Activated CD4-positive, CD25-positive, alpha-beta regulatory T cell (primary cell): ENCODE measurements around the gene EIF4H.
"Not testable (repeated sequence)": the region's sequence is repeated elsewhere in the genome, so short reads cannot be mapped to it uniquely, and the experiment has no call there.

ENCODE experiments used
- DNase-seq, 4 experiments: peaks; one replicate each; lab custom pipeline; 2025; lab: John Stamatoyannopoulos, UW

The EIF4H gene

DNA sequence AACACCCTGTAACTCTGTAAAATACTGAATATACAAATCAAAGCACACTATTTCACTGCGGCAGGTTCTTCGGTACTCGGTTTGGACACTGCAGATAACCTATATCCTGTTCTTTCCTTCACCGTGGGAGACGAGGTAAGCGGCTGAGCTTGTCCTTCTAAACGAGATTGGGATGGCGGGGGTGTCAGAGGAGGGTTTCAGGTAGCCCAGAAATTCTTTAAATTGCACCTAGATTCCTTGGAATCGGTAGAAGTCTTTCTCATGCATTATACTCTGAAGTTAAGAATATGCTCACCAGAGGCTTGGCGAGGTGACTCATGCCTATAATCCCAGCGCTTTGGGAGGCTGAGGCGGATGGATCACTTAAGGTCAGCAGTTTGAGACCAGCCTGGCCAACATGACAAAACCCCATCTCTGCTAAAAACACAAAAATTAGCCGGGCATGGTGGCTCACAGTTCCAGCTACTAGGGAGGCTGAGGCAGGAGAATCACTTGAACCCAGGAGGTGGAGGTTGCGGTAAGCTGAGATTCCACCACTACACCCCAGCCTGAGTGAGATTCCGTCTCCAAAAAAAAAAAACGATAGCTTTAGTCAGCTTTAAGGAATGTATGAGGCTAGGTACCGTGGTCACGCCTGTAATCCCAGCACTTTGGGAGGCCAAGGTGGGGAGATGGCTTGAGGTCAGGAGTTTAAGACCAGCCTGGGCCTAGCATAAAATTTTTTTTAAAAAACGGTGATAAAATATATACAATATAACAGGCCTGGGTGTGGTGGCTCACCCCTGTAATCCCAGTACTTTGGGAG lies 25.6 kb downstream of the EIF4H start:
- no peak for DNase-seq

DNA sequence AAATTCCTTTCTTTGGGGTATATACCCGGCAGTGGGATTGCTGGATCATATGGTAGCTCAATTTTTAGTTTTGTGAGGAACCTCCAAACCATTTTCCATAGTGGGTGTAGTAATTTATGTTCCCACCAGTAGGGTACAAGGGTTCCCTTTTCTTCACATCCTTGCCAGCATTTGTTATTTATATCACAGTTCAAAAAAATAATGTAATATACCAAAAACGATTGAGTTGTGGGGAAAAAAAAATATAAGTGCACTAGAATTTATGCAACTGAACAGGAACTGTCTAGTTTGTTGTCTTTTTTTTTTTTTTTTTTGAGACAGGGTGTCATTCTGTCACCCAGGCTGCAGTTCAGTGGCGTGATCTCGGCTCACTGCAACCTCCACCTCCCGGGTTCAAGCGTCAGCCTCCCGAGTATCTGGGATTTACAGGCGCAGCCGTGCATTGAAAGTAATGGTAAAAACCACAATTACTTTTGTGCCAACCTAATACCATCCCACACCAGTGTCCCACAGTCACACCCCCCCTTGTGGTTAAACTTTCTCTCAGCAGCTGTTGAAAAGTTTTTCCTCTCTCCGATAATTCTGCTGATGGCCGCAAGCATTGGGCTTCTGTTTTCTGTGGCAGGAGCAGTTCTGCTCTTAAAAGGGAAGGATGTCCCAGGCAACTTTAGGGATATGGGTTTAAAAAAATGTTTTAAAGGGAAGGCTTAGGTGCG lies 28.8 kb downstream of the EIF4H start:
- DNase-seq = no peak

DNA sequence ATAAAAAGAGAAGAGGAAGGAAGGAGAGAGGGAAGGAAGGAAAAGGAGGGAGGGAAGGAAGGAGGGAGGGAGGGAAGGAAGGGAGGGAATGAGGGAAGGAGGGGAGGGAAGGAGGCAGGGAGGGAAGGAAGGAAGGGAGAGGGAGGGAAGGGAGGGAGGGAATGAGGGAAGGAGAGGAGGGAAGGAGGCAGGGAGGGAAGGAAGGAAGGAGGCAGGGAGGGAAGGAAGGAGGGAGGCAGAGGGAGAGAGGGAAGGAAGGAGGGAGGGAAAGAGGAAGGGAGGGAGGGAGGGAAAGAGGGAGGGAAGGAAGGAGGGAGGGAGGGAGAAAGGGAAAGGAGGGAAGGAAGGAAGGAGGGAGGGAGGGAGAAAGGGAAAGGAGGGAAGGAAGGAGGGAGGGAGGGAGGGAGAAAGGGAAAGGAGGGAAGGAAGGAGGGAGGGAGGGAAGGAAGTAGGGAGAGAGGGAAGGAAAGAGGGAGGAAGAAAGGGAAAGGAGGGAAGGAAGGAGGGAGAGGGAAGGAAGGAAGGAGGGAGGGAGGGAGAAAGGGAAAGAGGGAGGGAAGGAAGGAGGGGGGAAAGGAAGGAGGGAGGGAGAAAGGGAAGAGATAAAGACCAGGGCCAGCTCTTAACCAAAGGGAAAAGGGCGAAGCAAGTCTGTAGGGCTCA lies 29.9 kb downstream of the EIF4H start:
- no peak for DNase-seq

DNA sequence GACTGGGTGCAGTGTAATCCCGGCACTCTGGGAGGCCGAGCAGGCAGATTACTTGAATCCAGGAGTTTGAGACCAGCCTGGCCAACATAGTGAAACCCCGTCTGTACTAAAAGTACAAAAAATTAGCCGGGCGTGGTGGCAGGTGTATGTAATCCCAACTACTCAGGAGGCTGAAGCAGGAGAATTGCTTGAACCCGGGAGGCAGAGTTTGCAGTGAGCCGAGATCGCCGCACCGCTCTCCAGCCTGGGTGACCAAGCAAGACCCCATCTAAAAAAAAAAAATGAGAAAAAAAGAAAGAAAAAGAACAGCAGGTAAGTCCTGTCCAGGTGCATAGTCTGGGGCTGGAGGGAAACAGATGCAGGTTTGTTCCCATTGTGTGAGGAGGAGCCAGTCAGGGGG lies 31.9 kb downstream of the EIF4H start:
- DNase-seq = not testable (repeated sequence)

DNA sequence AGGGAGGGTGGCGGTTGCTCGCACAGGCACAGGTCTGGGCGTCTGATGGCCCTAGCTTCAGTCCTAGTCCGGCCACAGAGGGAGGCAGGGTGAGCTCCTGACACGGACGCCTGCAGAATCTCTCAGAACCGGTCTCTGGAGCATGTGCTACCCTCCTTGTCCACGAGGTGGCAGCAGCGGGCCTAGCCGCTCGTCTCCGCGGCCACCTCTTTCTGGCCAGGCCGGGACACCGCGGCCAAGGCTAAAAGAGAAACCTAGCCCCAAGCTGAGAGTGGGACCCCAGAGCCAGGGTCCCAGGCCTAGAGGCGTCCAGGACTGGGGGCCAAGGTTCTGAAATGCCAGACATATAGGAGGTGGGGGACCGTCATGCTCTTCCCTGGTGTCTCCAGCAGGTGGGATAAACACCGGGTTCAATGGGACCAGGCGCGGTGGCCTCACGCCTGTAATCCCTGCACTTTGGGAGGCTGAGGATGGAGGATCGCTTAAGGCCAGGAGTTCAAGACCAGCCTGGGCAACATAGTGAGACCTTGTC lies 32.5 kb downstream of the EIF4H start:
- DNase-seq = peak; percentile 58 to 77 (median 68)

DNA sequence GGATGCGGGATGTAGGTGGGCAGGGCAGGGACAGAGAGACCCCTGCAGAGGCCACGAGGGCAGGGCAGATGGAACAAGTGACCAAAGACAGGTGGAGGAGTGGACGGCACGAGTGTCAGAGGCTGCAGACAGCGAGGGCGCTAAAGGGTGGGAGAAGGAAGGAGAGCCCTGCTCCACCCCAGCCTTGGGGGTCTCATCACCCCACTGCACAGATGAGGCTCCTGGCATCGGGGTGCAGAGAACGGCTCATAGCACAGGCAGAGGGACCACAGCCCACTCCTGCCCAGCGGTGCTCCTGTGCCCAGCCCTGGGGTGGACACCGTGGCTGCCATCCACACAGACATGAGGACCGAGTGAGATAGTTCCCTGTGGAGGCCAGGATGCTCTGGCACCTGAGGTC lies 33.4 kb downstream of the EIF4H start:
- DNase-seq = no peak

DNA sequence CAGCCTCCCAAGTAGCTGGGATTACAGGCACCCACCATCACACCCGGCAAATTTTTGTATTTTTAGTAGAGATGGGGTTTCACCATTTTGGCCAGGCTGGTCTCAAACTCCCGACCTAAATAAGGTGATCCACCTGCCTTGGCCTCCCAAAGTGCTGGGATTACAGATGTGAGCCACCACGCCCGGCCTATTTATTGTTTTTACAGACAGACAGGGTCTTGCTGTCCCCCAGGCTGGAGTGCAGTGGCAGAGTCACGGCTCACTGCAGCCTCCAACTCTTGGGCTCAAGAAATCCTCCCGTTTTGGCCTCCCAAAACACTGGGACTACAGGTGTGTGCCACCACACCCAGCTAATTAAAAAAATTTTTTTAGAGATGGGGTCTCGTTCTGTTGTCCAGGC lies 34.1 kb downstream of the EIF4H start:
- not testable (repeated sequence) for DNase-seq

DNA sequence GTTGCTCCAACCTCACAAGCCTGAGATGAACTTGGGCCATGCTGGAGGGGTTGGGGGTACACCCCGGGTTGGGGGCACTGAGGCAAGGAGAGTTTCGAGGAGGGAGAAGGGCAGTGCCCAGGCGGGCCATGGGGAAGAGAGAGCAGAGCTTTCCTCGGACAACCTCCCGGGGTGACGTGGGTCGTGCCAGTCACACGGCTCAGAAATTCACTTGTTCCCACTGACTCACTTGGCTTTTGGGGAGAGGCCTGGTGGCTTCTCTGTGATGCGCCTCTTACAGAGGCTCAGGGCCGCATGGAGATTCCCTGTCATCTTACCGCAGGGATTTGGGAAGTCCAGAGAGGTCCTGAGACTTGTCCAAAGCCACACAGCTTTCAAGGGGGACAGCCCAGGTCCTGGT lies 38.5 kb downstream of the EIF4H start:
- DNase-seq = no peak

DNA sequence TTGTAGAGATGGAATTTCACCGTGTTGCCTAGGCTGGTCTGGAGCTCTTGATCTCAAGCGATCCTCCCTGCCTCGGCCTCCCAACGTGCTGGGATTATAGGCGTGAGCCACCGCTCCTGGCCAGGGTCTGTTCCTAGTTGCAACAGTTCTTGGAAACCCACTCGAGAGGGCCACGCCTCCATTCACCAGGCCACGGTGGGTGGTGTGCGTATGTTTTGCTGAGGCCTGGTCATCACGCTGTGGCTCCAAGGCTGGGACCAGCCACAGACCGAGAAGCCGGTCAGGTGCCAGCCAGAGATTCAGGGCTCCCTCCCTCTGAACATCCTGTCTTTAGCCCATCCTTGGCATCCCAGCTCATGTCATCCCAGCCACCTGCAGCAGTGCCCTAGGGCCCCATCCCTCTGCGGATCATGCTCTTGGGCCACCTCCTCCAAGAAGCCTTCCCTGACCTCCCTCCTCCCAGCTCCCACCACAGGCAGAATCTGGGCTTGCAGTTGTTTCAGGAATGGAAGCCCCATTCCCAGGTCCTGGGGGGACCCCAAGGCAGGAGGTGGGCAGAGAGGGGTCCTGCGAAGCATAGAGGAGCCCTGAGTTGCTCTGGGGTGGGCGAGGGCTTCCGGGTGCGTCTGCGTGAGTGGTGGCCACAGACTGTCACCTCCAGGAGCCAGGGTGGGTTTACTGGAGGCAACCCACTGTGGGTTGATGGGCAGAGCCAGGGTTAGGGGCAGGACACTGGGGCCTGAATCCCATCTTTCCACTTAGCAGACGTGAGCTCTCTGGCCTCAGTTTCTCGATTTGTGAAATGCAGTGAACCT lies 40.9 kb downstream of the EIF4H start:
- no peak for DNase-seq

DNA sequence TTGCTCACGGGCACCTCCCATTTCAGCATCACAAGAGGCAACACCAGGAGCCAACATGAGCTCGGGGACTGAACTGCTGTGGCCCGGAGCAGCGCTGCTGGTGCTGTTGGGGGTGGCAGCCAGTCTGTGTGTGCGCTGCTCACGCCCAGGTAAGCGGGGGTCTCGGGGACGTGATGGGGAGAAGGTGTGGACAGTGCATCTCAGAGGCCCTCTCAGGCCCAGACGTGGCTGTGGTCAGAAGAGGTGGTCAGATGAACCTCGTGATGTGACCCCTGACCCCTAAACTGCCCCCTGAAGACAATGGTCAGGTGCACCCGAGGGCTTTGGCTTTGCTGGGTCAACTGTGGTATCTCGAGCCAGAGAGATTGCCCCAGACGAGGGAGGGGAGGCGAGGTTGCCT lies 41.8 kb downstream of the EIF4H start:
- DNase-seq = no peak

DNA sequence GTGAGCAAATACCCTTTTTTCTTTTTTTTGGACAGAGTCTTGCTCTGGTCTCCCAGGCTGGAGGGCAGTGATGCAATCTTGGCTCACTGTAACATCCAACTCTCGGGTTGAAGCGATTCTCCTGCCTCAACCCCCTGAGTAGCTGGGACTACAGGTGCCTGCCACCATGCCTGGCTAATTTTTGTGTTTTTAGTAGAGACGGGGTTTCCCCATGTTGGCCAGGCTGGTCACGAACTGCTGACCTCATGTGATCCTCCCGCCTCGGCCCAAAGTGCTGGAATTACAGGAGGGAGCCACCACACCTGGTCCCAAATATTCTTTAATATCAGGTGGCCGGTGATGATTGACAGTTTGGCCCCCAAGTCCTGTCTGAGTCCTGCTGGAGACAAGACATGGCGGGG lies 42.2 kb downstream of the EIF4H start:
- DNase-seq = no peak

DNA sequence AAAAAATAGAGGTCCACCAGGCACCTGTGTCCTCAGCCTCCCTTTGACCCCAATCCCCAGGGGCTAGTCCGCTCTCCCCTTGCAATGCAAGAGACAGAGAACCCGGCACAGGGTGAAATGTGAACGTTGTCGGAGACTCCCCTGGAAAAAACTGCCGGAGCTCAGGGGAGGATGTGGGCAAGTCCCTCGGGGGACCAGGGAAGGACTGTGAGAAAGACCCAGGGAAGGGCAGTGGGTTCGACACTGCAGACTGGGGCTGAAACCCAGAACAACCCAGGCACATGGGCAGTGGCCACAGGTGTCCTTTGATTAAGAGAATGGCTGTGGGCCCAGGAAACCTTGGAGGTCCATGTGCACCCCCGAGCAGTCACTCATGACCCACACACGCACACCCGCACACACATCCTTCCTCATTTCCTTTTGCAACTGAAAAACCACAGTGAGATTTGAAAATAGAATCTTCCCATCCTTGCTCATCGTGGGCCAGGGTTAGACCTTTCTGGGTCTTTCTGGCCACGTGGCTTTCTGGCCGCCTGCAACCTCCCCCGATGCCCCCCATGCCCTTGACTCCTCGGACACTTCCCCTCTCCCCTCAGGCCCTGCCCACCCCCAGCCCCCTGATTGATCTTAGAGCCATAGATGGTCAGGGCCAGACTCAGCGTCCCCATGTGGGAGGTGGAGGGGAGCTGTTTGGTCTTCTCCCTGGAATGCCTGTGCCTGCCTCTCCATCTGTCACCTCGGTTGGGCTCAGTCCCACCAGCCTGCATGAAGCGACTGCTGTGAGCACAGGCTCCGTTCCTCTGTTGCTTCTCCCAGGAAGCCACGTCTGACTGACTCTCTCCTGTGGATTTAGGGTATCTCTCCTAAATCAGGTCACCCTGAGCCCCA lies 43.5 kb downstream of the EIF4H start:
- no peak for DNase-seq

DNA sequence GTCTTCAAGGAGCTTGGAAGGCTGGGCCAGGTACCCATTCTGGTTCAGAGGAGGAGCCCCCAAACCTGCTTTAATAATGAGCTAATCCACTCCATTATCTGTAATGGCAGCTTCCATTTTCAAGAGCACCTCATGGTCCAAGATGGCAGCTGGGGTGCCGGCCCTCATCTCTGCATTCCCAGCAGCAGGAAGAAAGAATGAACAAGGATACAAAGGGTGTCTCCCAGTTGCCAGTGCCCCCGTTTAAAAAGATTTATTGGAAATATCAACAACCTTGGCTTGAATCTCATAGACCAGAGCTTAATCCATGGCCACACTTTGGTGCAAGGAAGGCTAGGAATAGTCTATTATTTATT lies 44.2 kb downstream of the EIF4H start:
- DNase-seq = no peak

DNA sequence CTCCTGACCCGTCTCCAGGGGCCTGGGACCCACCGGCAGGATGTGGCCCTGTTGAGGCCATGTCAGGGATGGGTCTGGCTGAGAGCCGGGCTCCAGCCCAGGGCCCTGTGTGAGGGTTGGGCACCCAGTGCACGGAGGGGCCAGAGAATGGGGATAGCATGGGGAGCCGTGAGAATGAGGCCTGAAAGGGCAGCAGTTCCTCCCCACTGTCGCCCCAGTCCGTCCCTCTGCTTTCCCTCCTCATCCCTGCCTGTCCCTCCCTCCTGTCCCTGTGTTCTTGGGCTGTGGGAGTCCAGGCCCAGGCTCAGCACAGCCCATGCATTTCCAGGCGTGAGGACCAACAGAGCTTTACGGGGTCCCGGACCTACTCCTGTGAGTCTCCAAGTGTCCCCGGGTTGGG lies 45.3 kb downstream of the EIF4H start:
- no peak for DNase-seq

DNA sequence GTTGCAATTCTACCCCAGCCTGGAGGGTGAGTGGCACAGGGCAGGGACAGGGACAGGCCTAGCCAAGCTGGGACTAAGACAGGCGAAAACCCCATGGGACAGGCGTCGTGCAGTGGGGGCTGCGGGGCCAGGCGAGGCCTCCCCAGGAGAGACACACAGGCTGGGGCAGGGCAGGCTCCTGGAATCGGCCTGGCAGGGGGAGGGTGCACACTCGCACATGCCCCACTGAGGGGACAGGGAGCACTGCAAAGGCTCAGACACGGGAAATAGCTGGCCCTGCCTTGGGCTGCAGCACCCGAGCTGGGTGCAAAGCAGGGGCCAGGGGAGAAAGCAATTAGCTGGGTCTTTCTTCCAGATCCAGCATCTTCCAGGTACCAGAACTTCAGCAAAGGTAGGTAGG lies 46.1 kb downstream of the EIF4H start:
- DNase-seq = no peak

DNA sequence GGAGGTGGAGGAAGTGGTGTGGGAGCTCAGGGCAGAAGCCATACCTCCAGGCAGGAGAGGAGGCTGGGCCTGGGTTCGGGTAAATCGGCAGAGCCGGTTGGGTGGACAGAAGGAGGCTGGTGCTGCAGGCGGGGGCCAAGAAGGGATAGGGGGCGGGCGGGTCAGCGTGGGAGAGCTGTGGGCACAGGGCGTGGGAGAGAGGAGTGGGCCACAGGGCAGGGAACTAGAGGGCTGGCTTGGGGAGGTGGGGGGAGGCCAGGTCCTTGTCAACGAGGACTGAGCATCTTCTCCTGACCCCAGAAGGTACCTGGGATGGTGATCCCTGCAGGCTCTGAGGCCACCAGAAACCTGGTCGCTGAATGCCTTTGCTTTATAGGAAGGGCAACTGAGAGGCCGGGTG lies 47.6 kb downstream of the EIF4H start:
- no peak for DNase-seq

DNA sequence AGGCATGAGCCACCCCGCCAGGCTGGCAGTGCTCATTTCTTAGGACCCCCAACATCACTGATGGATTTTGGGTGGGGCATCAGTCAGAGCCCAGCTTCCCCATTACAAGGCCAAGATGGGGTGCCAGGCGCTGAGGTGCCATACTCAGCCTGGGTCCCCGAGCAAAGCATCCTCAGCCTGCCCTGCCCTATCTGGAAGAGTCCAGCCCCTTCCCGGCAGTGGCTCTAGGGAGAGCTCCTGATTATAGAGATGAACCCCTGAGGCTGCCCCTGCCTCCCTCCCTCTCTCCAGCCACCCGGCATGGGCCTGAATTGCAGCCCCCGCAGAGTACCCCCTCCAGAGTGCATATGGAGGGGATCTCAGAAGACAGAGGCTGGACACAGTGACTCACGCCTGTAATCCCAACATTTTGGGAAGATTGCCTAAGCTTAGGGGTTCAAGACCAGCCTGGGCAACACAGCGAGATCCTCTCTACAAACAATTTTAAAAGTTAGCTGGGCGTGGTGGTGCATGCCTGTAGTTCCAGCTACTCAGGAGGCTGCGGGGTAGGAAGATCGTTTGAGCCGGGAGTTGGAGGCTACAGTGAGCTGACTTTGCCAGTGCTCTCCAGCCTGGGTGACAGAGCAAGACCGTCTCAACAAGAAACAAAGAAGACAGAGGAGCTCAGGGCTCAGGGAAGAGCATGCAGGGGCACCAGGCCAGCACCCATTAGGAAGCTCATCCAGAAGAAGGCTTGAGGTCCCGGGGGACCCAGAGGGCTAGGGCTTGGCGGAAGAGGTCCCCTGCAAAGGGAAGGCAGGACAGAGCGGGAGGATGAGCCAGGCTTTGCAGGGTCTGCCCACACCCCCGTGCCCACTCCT lies 48.9 kb downstream of the EIF4H start:
- no peak for DNase-seq

DNA sequence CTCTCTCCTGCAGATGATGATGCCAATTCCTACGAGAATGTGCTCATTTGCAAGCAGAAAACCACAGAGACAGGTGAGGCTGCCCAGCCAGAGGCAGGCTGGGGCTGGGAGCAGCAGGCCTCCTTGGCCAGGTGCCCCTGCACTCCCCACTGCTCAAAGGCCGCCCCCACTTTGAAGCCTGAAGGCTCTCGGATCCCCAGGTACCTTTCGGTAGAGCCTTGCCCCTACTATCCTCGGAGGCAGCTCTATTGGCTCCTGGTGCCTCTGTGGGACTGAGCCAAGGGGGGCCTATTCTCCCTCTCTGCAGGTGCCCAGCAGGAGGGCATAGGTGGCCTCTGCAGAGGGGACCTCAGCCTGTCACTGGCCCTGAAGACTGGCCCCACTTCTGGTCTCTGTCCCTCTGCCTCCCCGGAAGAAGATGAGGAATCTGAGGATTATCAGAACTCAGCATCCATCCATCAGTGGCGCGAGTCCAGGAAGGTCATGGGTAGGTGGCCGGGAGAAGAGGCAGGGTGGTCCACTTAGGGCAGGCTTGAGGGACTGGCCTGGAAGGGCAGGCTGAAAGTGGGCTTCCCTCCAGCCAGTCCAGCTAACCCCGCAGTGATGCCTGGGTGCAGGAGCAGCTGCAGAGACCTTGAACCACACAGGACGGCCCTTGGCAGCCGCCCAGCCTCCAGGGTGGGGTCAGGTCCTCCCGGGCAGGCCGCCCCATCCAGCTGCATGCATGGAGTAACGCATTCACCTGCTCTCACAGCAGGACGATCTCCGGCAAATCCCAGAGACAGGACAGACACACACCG lies 49.8 kb downstream of the EIF4H start:
- no peak for DNase-seq

DNA sequence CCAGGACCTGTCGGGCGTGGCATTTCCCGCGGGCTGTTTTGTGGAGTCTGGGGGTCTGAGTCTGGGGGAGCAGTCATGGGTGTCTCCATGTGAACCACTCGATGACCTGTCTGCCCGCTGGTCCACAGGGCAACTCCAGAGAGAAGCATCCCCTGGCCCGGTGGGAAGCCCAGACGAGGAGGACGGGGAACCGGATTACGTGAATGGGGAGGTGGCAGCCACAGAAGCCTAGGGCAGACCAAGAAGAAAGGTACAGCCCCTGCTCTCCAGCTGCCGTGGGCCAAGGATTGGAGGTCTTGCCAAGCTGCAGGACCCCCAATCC lies 50.3 kb downstream of the EIF4H start:
- no peak for DNase-seq
